Heart left ventricle (tissue), 16 donors: ENCODE data around the gene ZNF750. TPM values are rescaled to one million over a fixed set of nuclear protein-coding genes. Genes with fewer than 3 reads are reported as not detected.

Experiments
- ATAC-seq, 4 donors: fragments of 200-7000 bp; cut with Tn5 transposase; one replicate each; pipeline ENCODE4 v1.9.1; 2020 to 2022; ENCODE audit warnings: moderate library complexity in 4 of 4, mild to moderate bottlenecking in 3 of 4, moderate number of reproducible peaks in 1 of 4
- DNase-seq, 5 donors: peaks; one replicate each; pipeline ENCODE4 v3.0.0-alpha.2; 2020
- H3K27ac ChIP-seq, 12 donors: fragments of 200-600 bp; sonication (generic) in 4 of 12; one replicate each; pipeline versions ENCODE4 v1.5.0 to v1.8.0; 2016 to 2022; ENCODE audit warnings: mild to moderate bottlenecking in 2 of 12
- H3K27me3 ChIP-seq, 9 donors: fragments of 200-600 bp; sonication (generic) in 2 of 9; one replicate each; pipeline versions ENCODE4 v1.5.1 to v1.8.0; 2016 to 2022; ENCODE audit warnings: mild to moderate bottlenecking in 3 of 9
- H3K36me3 ChIP-seq, 9 donors: fragments of 200-600 bp; sonication (generic) in 2 of 9; one replicate each; pipeline versions ENCODE4 v1.5.0 to v1.8.0; 2018 to 2022; ENCODE audit warnings: mild to moderate bottlenecking in 2 of 9
- H3K4me1 ChIP-seq, 12 donors: fragments of 200-600 bp; sonication (generic) in 4 of 12; one replicate each; pipeline versions ENCODE4 v1.5.0 to v1.8.0; 2016 to 2022; ENCODE audit warnings: mild to moderate bottlenecking in 3 of 12
- H3K4me3 ChIP-seq, 12 donors: fragments of 200-600 bp; sonication (generic) in 4 of 12; one replicate each; pipeline versions ENCODE4 v1.5.0 to v1.8.0; 2017 to 2022; ENCODE audit warnings: mild to moderate bottlenecking in 9 of 12, moderate library complexity in 4 of 12
- H3K9me3 ChIP-seq, 12 donors: fragments of 200-600 bp; sonication (generic) in 4 of 12; one replicate each; pipeline versions ENCODE4 v1.5.0 to v1.8.0; 2016 to 2022; ENCODE audit warnings: mild to moderate bottlenecking in 1 of 12
- POLR2A ChIP-seq, 2 donors: fragments of 450-650 bp; IDR thresholded peaks; one replicate each; pipeline ENCODE4 v1.6.1; 2017; ENCODE audit warnings: antibody characterized with exemption in 2 of 2, mild to moderate bottlenecking in 2 of 2, moderate library complexity in 2 of 2
- WGBS, 4 donors: extraction: QIAGEN DNeasy Blood & Tissue Kit in 2 of 4; methylation state at CpG; one replicate each; pipeline versions ENCODE4 v1.1.5 to v1.1.7; 2013 to 2018; 5-methylcytosine and 5-hydroxymethylcytosine counted together
- intact Hi-C, 10 donors: fragments of 100-400 bp; cut with DNase I; formaldehyde crosslinking; loops; one replicate each; pipeline versions ENCODE4 v1.11.1 to v1.14.2; 2022
- polyA plus RNA-seq, 2 donors: library from polyadenylated mRNA; stranded (reverse); fragments of 200-250 nt; gene quantifications; one replicate each; pipeline ENCODE4 v1.2.3, GENCODE V29; 2013
- total RNA-seq, 9 donors: library from RNA; depleted of rRNA in 2 of 9; stranded (reverse); fragments of >200 nt in 2 of 9; fragmentation: NEBNext Ultra II Directional in 3 of 9; extraction: Animal tissue kit (Norgen Biotek cat#: 25700) in 3 of 9; gene quantifications; one replicate each; pipeline versions ENCODE4 v1.1.0 to v1.2.4, GENCODE V29; 2016 to 2023
- TF ChIP-seq, protein P1 (sequence below), 12 donors: fragments of 200-600 bp; sonication (generic) in 4 of 12; IDR thresholded peaks; one replicate each; pipeline versions ENCODE4 v1.5.0 to v1.8.0; 2018 to 2022; ENCODE audit warnings: antibody characterized with exemption in 12 of 12, mild to moderate bottlenecking in 5 of 12
- donor health status: ischemic (EF 13 %, LVEDD 7.1; RV severe dilation, severe dysfunction).
- donor health status: healthy with polysubstance abuse.
- donor health status: DM: no; HTN: yes; CAD: no.
- donor health status: DM: no; HTN: no; CAD: no.
- donor health status: ischemic (EF 25% LVEDD 6.9; RV normal size, moderate dysfunction).
- donor health status: ischemic (EF 25% LVEDD 5.7; RV mildly dilated, moderate dysfunction).
- donor health status: healthy.
- donor health status: DM: yes; HTN: yes; CAD: no.
- donor health status: ischemic (EF 35%, LVEDD 5.7; RV mildly dilated, moderate dysfunction).
- donor health status: nonischemic (EF 11% LVEDD 7.7; RV severe dilation, severe dysfunction).
- donor health status: DM: yes; HTN: yes; CAD: no.
- donor health status: PGD.
- donor health status: ischemic (EF 29% LVEDD 5.4; RV normal size, mild dysfunction).
- donor health status: nonischemic (EF 23%, LVEDD 6.1; RV moderate dilation, normal function).

Gene ZNF750
- total and polyA plus RNA-seq, 11 donors, result 0.08 to 0.38 (median 0.24) TPM; not detected in 7

- H3K36me3 ChIP-seq, result peaks cover 0 to 8% (median 3%) of the 10 kb centered on the region in 9 donors
- no peaks in the 10 kb centered on the region for H3K27me3 ChIP-seq
- intact Hi-C loops, result no loop called here
- TF ChIP-seq POLR2A (IDR thresholded peaks at IDR 0.05), result no peak
- TF ChIP-seq, protein P1, sequence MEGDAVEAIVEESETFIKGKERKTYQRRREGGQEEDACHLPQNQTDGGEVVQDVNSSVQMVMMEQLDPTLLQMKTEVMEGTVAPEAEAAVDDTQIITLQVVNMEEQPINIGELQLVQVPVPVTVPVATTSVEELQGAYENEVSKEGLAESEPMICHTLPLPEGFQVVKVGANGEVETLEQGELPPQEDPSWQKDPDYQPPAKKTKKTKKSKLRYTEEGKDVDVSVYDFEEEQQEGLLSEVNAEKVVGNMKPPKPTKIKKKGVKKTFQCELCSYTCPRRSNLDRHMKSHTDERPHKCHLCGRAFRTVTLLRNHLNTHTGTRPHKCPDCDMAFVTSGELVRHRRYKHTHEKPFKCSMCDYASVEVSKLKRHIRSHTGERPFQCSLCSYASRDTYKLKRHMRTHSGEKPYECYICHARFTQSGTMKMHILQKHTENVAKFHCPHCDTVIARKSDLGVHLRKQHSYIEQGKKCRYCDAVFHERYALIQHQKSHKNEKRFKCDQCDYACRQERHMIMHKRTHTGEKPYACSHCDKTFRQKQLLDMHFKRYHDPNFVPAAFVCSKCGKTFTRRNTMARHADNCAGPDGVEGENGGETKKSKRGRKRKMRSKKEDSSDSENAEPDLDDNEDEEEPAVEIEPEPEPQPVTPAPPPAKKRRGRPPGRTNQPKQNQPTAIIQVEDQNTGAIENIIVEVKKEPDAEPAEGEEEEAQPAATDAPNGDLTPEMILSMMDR (IDR thresholded peaks at IDR 0.05), result no peak
- DNase-seq, result peak in 1 of 5 donors; percentile 28
- no peak for ATAC-seq
- WGBS, 4 donors, result 71 to 83% (median 74%) methylated on average over 13 to 23 of the region's 23 CpGs
- H3K4me1 ChIP-seq, result peaks cover 0 to 61% (median 30%) of the 10 kb centered on the region in 12 donors
- no peak overlapping the region for H3K4me3 ChIP-seq
- H3K9me3 ChIP-seq, result no peaks in the 10 kb centered on the region
- peak overlapping the region in 3 of 12 donors; percentile 3 to 78 (median 49) for H3K27ac ChIP-seq
Observed at GRCh38 chr17:82865274-82865673, 25.5 kb upstream of the ZNF750 start.

- Histone ChIP-seq H3K9me3 (no peaks in the 10 kb centered on the region), H3K4me3 (peak overlapping the region in 1 of 12 donors; percentile 15), H3K36me3 (peaks cover 0 to 3% (median 0%) of the 10 kb centered on the region in 9 donors), H3K27me3 (no peaks in the 10 kb centered on the region), H3K27ac (peak overlapping the region in 4 of 12 donors; percentile 3 to 78 (median 28)), H3K4me1 (peaks cover 0 to 61% (median 30%) of the 10 kb centered on the region in 12 donors)
- ATAC-seq (peak in 1 of 4 donors; percentile 7), DNase-seq (peak in 2 of 5 donors; percentile 10 to 23)
- intact Hi-C loops, result no loop called here
- TF ChIP-seq, protein P1 (IDR thresholded peaks at IDR 0.05), result no peak
- no peak for TF ChIP-seq POLR2A (IDR thresholded peaks at IDR 0.05)
- 57 to 89% (median 67%) methylated on average over 9 to 16 of the region's 16 CpGs for WGBS, 4 donors
Observed at GRCh38 chr17:82864713-82865248, 25.0 kb upstream of the ZNF750 start.

- Histone ChIP-seq H3K4me3 (peak overlapping the region in 1 of 12 donors; percentile 15), H3K36me3 (no peaks in the 10 kb centered on the region), H3K27ac (peak overlapping the region in 4 of 12 donors; percentile 12 to 78 (median 28)), H3K4me1 (peaks cover 0 to 65% (median 34%) of the 10 kb centered on the region in 12 donors), H3K9me3 (no peaks in the 10 kb centered on the region), H3K27me3 (no peaks in the 10 kb centered on the region)
- no peak for TF ChIP-seq POLR2A (IDR thresholded peaks at IDR 0.05)
- TF ChIP-seq, protein P1 (IDR thresholded peaks at IDR 0.05), result no peak
- 69 to 85% (median 77%) methylated on average over 17 to 18 of the region's 18 CpGs for WGBS, 4 donors
- ATAC-seq (peak in 2 of 4 donors; percentile 10 to 15), DNase-seq (peak in 1 of 5 donors; percentile 35)
- intact Hi-C loops, result no loop called here
Observed at GRCh38 chr17:82863941-82864712, 24.3 kb upstream of the ZNF750 start.

- Histone ChIP-seq H3K9me3 (no peaks in the 10 kb centered on the region), H3K27me3 (no peaks in the 10 kb centered on the region), H3K27ac (peak overlapping the region in 1 of 12 donors; percentile 78), H3K36me3 (no peaks in the 10 kb centered on the region), H3K4me1 (peaks cover 0 to 70% (median 34%) of the 10 kb centered on the region in 12 donors), H3K4me3 (no peak overlapping the region)
- peak in 1 of 5 donors; percentile 15 for DNase-seq
- TF ChIP-seq POLR2A (IDR thresholded peaks at IDR 0.05), result no peak
- TF ChIP-seq, protein P1 (IDR thresholded peaks at IDR 0.05), result no peak
- intact Hi-C loops, result no loop called here
- ATAC-seq, result peak in 1 of 4 donors; percentile 4
- 81 to 87% (median 85%) methylated on average over 11 of the region's 11 CpGs for WGBS, 4 donors
Observed at GRCh38 chr17:82863383-82863940, 23.6 kb upstream of the ZNF750 start.
